Activated T-helper 9 cell treated with anti-CD3 and anti-CD28 coated beads, Interleukin-2, amount 50 U/mL, for 16 hours (primary cell): Measurements from ENCODE around the gene RRP9.
"Not testable (repeated sequence)": the region's sequence is repeated elsewhere in the genome, so short reads cannot be mapped to it uniquely, and the experiment has no call there.

ENCODE experiments used
- DNase-seq: peaks from one replicate; pipeline ENCODE4 v3.0.0-alpha.2; 2020; ENCODE audit warnings: low read depth

RRP9 gene

DNA sequence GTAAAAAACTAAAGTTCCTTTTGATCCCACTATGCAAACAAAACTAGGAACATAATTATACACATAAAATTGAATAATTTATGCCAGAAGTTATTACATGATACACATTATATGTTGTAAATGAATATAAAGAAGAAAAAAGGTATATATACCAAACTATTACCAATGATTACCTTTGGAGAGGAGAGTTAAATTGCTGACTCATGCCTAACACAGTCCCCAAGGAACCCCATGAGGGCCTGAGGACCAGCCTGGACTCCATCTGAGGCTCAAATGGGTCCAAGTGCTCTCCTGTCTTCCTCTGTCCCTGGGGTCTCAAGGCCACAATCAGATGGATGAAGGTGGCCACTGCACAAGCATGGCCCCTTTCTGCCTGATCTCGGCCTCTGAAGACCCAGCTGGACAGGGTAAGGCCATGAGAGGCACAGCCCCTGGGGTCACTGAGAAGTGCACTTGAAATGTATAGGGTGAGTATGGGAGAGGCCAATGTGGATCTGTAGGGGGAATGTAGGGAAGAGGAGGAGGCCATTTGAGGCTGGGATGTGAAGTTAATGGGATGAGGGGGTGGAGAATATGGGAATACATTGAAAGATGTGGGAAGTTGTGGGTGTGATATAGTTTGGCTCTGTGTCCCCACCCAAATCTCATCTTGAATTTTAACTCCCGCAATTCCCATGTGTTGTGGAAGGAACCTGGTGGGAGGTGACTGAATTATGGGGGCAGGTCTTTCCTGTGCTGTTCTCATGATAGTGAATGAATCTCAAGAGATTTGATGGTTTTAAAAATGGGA, 37.5 kb downstream of the RRP9 start:
- DNase-seq, result no peak

DNA sequence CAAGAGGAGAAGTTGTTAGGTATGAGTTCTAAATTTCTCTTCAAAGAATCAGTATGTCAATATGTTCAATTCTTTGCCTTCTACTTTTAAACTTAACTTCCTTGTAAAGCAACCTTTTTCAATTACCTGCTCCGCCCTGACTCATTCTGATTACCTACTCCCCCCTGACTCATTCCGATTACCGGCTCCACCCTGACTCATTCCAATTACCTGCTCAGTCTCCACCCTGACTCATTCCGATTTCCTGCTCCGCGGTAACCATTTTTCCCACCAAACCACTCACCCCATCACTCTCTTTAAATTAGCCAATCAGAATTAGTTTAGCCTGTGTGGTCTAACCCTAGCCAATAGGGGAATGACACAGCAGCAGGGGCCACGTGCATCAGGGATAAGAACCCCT, 39.3 kb downstream of the RRP9 start:
- peak; percentile 4 for DNase-seq

DNA sequence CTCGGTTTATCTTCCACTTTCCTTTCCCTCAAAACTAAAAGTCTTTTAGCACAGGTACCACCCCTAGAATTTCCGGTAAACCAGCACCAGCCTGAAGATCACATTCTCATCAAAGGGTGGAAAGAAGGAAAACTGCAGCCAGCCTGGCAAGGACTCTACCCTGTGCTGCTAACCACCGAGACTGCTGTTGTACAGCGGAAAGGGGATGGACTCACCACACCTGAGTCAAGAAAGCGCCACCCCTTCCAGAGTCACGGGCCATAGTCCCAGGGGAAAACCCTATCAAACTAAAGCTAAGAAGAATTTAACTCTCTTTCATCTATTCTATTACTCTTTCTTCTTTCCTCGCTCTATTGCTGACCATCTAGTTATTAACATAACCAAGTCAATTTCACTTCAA, 41.7 kb downstream of the RRP9 start:
- DNase-seq, result not testable (repeated sequence)

DNA sequence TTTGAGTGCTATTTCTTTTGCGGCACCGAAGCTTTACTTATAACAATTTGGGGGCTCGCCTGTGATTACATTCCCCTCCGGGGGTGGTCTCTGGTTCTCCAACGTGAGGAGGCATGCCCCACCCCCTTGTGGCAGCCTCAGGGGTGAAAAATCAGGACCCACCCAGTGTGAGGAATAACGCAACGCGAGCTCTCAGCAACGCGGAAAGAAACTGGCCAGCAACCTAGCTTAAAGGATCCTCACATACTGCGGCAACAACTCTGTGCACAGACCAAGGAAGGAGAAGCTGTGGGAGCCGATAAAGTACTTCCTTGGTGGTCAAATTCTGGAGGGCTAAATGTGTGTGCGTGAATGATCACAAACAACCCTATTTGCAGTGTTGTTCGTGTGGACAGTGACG, 44.3 kb downstream of the RRP9 start:
- no peak for DNase-seq

DNA sequence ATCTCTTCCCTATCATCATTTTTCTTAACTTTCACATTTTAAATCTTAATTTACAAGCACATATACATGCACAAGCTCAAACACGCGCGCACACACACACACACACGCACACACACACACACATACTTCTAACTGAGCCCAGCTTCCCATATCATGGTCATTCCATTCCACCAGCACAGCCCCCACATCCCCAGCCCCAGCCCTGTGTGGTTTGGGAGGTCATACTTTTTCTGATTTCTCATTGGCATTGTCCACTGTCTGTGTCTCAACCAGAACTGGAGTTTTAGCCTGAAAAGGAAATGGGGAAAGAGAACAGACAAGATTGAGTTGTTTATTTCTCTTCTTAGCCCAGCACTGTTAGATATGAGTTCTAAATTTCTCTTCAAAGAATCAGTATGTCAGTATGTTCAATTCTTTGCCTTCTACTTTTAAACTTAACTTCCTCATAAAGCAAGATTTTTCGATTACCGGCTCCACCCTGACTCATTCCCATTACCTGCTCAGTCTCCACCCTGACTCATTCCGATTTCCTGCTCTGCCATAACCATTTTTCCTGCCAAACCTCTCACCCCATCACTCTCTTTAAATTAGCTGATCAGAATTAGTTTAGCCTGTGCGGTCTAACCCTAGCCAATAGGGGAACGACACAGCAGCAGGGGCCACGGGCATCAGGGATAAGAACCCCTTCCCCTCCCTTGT, 44.9 kb downstream of the RRP9 start:
- DNase-seq, result no peak

DNA sequence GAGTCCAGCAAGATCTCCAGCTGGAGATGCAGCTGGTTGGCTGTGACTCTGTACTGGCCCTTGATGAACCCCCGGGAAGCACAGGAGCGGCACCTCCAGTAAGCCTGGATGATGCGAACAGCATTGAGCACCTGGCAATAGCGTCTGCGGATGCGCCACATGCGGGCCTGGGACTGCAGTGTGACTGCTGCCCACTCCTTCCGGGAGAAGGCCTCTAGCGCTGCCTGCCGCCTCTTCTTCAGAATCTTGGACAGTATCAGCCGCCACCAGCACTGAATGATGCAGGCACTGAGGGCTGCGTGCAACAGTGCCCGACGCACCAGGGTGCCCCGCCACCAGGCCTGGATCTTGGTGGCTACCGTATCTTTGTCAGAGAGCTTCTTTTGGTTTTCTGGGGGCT, 46.8 kb downstream of the RRP9 start:
- no peak for DNase-seq

DNA sequence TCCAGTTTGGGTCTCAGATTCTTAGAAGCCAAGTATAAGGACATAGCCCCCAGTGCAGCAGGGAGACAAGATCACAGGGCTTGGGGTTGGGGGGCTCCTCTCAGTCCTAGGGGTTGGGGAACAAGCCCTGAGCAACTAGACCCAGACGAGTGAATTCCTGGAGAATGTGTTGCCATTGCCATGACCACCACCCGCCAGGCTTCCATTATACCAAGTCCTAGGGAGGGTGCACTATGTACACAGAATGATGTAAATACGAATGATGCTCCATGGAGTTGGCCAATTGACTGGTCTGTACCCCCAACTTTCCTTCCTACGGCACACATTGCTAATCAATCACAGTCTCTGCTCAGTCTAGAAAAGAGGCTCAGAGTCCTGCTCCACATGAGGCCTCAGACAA, 47.3 kb downstream of the RRP9 start:
- DNase-seq, result no peak

DNA sequence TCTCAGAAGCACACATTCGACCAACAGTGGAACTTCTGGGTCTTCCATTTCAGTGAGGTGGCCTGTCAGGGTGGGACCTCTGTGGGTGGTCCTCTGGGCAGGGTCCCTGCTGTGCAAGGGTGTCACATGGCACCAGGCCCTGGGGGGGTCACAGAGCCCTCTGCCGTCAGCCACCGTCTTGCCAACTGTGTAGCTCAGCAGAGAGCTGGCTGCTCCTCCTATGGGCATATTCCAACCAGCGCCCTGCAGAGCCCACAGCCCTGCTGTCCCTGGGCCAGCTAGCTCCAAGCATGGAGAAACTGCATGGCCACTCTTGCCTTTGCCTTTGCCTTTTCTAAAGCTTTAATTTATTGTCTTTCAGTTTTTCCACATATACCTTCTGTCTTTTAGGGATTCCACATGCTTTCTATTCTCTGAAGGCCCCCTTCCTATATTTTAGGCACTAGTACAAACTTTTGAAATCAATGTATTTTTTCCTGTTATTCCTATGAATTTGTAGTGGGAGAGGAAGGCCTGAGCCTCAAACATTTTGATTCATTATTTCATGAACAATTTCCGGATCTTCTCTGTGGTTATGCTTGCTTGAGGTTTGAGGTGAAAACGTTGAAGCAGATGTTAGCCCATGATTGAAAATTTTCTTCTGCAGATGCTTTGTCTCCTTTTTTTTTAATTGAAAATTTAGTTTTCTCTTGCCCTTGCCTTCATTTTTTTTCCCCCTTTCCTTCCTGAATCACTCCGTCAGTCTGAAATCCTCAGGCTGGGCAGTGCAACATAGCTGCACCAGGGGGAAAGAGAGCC, 50.3 kb downstream of the RRP9 start:
- no peak for DNase-seq

DNA sequence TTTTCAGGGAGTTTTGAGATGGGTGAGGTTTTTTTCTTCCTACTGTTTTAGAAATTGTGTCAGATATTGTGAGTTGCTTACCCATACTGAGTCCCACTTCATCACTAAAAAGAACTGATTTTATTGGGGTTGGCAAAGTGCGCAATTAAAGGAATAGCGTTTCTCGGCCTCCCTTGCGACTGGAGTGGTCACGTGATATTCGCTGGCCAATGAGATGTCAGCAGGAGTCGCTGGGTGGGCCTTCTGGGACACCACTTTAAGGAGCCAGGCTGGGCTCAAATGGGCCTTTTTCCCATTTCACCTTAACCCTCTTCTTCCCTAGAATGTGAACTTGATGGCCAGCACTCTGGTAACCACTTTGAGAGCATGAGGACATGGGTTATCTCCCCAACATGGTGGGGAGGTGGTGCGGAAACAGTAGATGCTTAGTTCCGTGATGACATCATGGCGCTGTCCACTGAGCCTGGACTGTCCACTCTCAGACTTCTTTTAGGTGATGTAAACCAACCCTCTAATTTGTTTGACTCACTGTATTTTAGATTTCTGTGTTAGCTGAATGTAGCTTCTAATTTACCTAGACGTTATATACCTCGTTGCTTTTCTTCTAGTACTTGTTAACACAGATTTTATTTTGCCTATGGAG, 53.1 kb downstream of the RRP9 start:
- DNase-seq, result no peak

DNA sequence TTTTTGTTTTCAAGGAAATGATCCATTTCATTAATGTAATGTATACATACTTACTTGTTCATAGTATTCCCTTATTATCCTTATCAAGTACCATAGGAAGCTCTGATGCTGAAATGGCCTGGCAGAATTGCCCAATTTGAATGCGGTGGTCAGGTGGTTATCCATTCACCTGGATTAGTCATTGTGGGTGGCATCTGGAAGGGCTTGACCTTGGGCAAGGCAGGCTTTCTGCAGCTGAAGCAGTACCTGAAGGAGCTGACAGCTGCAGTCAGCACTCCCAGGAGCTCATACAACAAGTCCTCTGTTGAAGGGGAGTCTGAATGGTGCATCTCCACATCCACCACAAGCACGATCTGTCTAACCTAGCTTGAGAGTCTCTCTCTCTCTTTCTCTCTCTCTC, 54.1 kb downstream of the RRP9 start:
- no peak for DNase-seq

DNA sequence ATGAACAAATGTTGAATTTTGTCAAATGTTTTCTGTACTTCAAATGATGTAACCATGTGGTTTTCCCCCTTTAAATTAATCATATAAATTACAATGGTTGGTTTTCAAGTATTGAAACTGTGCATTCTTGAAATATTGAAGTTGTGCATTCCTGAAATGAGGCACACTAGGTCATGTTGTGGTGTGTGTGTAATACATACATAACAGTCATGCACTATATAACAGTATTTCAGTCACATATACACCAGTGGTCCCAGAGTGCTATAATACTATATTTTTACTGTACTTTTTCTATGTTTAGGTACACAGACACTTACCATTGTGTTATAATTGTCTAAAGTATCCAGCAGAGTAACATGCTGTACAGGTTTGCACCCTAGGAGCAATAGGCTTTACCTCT, 55.3 kb downstream of the RRP9 start:
- DNase-seq, result no peak
